Activated CD4-positive, alpha-beta T cell treated with anti-CD3 and anti-CD28 coated beads, Interleukin-2, amount 10 ng/mL, durations not matched to agents 24 days and 14 days (primary cell): Measurements from ENCODE around the gene ENKD1. TPM values are rescaled to one million over a fixed set of nuclear protein-coding genes. Genes with fewer than 3 reads are reported as not detected.

ENCODE experiments used
- DNase-seq: peaks from one replicate; pipeline ENCODE4 v3.0.0; 2022
- H3K27ac Mint-ChIP-seq: one replicate; pipeline ENCODE4 v1.8.0; 2022; ENCODE audit warnings: mild to moderate bottlenecking, mixed read lengths
- H3K27me3 Mint-ChIP-seq: one replicate; pipeline ENCODE4 v1.8.0; 2022; ENCODE audit warnings: mixed read lengths
- H3K36me3 Mint-ChIP-seq: one replicate; pipeline ENCODE4 v1.8.0; 2022; ENCODE audit warnings: low read depth, mild to moderate bottlenecking, mixed read lengths
- H3K4me1 Mint-ChIP-seq: one replicate; pipeline ENCODE4 v1.8.0; 2021; ENCODE audit warnings: mixed read lengths
- H3K4me3 Mint-ChIP-seq: one replicate; pipeline ENCODE4 v1.8.0; 2022; ENCODE audit warnings: mild to moderate bottlenecking, moderate library complexity, mixed read lengths
- H3K9me3 Mint-ChIP-seq: one replicate; pipeline ENCODE4 v1.8.0; 2021; ENCODE audit warnings: mixed read lengths
- intact Hi-C: fragments of 100-400 bp; cut with micrococcal nuclease; formaldehyde crosslinking; loops from one replicate; pipeline ENCODE4 v1.15.1; 2023
- total RNA-seq: library from RNA; stranded (reverse); gene quantifications from 2 replicates; pipeline ENCODE4 v1.2.3, GENCODE V29; 2022

ENKD1 gene
- total RNA-seq, 1 donor from 2014 or later = 13.8 TPM

DNA sequence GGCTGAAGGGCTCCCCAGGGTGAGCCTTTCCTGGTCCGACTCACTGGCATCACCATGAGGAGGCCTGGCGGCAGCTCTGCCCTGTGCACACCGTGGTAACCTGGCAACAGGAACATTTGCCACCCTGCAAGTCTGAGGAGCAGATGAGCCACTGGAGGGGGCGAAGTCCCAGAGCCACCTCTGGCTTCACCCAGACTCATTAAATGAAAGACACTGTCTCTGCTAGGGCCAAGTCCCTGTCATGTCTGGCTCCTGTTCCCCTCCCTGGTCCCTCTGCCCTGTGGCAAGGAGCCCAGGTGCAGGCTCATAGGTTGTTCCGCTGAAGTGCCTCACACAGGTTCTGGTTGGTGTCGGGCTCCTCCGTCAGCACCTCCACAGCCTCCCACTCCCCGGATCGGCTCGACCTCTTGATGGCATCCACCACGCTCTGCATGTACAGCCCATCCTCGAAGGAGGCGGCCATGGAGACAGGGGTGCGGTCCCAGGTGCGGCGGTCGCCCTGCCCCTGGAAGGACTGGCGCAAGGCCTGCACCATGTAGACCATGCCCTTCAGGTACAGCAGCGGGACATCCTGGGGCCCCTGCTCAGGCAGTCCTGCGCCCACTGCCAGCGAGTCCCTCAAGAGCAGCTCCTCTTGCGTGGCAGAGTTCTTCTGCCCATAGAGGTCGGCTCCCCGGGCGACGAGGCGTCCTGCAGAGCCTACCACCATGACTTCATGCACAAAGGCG, 8.5 kb upstream of the ENKD1 start:
- Mint-ChIP-seq H3K27me3 (no peaks in the 10 kb centered on the region), H3K9me3 (no peaks in the 10 kb centered on the region), H3K27ac (no peak overlapping the region), H3K4me1 (peaks cover 4% of the 10 kb centered on the region), H3K4me3 (no peak overlapping the region), H3K36me3 (no peaks in the 10 kb centered on the region)
- DNase-seq = no peak
- intact Hi-C loops = no loop called here

DNA sequence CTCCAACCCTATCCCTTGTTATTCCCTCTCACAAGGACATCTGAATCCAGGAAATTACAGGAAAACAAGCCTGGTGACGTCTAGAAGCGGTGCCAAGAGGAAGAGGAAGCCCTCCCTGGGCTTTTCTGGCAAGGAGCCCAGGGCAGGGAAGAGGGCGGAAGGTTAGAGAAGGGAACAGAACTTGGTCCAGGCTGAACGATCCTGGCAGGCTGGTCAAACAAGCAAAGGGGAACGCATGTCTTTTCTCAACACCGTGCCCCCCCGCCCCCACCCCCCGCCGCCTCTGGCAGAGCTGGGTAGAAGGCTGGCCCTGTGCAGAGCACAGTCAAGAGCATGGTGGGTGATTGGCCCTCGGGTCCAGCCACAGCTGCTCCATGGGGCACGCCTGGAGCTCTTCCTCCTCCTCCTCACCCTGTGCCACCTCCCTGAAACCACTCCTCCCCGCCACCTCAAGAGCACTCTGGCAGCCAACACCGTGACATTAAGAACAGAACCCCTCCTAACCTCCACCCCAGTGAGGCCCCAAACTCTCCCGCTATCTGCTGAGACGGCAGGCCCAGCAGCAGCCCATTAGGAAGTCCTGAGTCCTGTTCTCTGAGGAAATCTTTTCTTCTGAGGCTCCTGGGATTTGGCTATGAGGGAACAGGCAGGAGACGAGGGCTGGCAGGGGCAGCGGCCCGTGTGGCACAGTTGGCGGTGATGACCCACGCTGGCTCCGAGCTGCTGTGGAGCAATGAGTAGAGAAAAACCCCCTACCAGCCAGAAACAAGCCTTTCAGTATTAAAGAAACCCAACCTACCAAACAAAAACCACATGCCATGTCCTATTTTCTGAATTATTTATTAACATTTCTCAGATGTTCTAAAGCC, 7.4 kb upstream of the ENKD1 start:
- H3K27me3 Mint-ChIP-seq = no peaks in the 10 kb centered on the region
- no peaks in the 10 kb centered on the region for H3K9me3 Mint-ChIP-seq
- DNase-seq = no peak
- no peaks in the 10 kb centered on the region for H3K36me3 Mint-ChIP-seq
- intact Hi-C loops = no loop called here
- no peak overlapping the region for H3K27ac Mint-ChIP-seq
- H3K4me3 Mint-ChIP-seq = no peak overlapping the region
- H3K4me1 Mint-ChIP-seq = peaks cover 6% of the 10 kb centered on the region

DNA sequence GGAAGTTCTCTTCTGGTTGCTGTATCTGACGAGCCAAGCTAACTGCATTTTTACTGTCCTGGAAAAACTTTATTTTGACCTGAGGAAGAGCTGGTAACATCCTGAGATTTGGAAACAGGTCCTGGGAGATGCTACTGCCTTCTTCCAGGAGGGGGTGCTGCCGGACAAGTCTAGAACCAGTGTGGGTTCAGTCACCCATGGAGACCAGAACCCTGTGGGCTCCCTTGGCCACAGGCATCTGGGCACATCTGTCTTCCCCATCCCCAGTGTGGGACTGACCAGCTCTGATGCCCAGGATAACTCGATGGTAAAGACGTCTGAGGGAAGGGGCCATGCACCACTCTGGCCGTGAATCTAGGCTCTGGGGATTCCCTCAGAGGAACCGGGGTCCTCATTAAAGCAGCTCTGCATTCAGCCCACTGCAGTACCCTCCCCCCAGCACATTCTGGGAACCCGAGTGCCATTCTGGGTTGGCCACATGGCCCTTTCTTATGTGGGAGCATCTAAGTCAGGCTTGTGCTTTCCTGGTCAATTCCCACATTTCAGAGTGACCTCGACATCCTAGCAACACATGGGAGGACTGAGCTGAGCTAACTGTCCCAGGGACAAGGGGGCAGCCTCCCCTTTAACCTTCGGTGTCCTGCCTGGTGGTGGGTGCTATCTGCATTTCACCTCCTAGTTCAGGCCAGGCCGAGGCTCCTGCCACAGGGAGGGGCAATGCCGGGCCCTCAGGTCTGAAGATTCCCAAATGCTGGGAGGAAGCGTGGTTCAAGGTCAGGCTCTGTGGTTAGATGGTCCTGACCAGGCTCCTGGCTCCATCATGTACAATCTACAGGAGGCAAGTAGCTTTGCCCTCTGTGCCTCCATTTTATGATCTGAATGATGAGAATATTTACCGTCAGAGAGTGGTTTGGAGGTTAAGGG, 6.5 kb upstream of the ENKD1 start:
- Mint-ChIP-seq H3K9me3 (no peaks in the 10 kb centered on the region), H3K4me3 (no peak overlapping the region), H3K27ac (no peak overlapping the region), H3K27me3 (no peaks in the 10 kb centered on the region), H3K4me1 (peaks cover 10% of the 10 kb centered on the region), H3K36me3 (no peaks in the 10 kb centered on the region)
- peak; percentile 90 for DNase-seq
- intact Hi-C loops = no loop called here

- DNase-seq = no peak
- Mint-ChIP-seq H3K27me3 (no peaks in the 10 kb centered on the region), H3K4me3 (no peak overlapping the region), H3K9me3 (no peaks in the 10 kb centered on the region), H3K4me1 (peaks cover 11% of the 10 kb centered on the region), H3K36me3 (no peaks in the 10 kb centered on the region), H3K27ac (no peak overlapping the region)
- intact Hi-C loops = no loop called here
Measured at GRCh38 chr16:67672306-67672705, 5.8 kb upstream of the ENKD1 start.

DNA sequence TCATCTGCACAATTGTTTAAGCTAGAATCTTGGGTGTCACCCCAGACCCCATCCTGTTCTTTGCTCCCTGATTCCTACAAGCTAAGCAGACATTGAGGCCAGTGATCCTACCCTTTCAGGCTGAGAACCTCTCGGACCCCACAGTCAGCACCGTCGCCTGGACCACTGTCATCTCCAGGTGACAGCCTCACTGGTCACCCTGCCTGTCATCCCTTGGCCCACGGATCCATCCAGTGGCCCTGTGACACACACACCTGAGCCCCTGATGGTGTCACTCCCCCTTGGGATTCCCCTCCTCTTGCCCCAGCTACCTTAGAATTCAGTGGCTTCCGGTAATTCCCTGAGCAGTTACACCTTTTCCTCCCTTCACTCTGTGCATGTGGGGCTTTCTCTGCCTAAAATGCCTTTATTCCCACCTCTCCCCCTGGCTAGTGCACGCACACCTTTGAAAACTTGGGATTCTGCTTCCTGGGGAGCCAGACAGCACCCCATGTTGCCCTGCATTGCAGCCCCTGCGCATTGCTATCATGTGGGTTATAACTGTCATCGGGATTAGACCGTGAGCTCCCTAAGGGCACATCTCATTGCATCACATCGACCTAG, 3.0 kb upstream of the ENKD1 start:
- Mint-ChIP-seq H3K36me3 (peaks cover 2% of the 10 kb centered on the region), H3K4me3 (no peak overlapping the region), H3K27ac (no peak overlapping the region), H3K9me3 (no peaks in the 10 kb centered on the region), H3K27me3 (no peaks in the 10 kb centered on the region), H3K4me1 (peaks cover 20% of the 10 kb centered on the region)
- intact Hi-C loops = loop anchor here (10.0 kb wide), 2 partner anchors 265 to 1665 kb away; partner anchors contain the start of genes COG8, CTRL, NIP7 and PDF
- DNase-seq = no peak

- Mint-ChIP-seq H3K36me3 (peaks cover 3% of the 10 kb centered on the region), H3K27me3 (no peaks in the 10 kb centered on the region)
- peak; percentile 77 for DNase-seq
Measured at GRCh38 chr16:67668495-67669157, 2.1 kb upstream of the ENKD1 start.

DNA sequence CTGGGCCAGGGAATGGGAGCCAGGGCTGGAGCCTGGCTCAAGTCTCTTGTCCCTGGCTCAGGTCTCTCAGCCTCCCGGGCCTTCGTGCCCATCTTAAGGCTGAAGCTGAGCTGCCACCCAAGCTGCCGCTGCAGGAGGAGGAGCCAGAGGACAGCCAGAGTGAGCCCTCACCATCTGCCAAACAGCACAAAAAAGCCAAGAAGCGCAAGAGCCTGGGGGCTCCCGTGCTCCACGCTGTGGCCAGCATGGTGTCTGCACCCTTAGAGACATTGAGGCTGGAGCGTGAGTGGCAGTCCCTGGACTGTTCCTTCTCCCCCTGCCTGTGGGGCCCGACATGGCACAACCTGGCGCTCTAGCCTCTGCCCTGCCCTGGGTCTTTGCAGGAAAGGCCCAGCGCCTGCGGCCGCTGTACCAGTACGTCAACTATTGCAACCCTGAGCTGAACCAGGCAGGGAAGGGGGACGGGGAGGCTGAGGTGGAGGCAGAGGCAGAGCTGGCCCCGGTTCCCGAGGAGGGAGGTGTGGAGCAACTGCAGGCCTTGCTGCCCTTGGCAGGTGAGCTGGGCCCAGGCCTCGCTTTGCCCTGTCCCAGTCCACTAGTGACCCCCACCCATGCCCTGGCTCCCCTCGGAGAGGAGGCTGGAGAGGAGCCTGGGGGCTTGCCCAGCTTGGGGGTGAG, 1.4 kb upstream of the ENKD1 start:
- Mint-ChIP-seq H3K4me1 (peaks cover 22% of the 10 kb centered on the region), H3K36me3 (peaks cover 5% of the 10 kb centered on the region), H3K4me3 (peak overlapping the region; percentile 91)

More at GRCh38 chr16:67668495-67669157, 2.1 kb upstream of the ENKD1 start:
- intact Hi-C loops = loop anchor here (1.0 to 10.0 kb wide), 4 partner anchors 121 to 1666 kb away; partner anchors contain the start of genes COG8, CTRL, NIP7 and PDF
- H3K4me1 Mint-ChIP-seq = peaks cover 22% of the 10 kb centered on the region
- no peak overlapping the region for H3K27ac Mint-ChIP-seq
- H3K9me3 Mint-ChIP-seq = no peaks in the 10 kb centered on the region
- no peak overlapping the region for H3K4me3 Mint-ChIP-seq

GRCh38 chr16:67667453-67667816, 885 bp upstream of the ENKD1 start:
- Mint-ChIP-seq H3K36me3 (peaks cover 6% of the 10 kb centered on the region), H3K27me3 (no peaks in the 10 kb centered on the region), H3K27ac (peak overlapping the region; percentile 66), H3K4me3 (peak overlapping the region; percentile 91), H3K4me1 (peaks cover 19% of the 10 kb centered on the region), H3K9me3 (no peaks in the 10 kb centered on the region)
- DNase-seq = no peak
- intact Hi-C loops = loop anchor here (2.0 to 10.0 kb wide), 3 partner anchors 51 to 1667 kb away; partner anchors contain the start of genes COG8, CTRL, GFOD2 and NIP7

More for the DNA sequence above, 1.4 kb upstream of the ENKD1 start:
- peak; percentile 94 for DNase-seq
- H3K9me3 Mint-ChIP-seq = no peaks in the 10 kb centered on the region
- intact Hi-C loops = loop anchor here (1.0 to 10.0 kb wide), 5 partner anchors 51 to 1667 kb away; partner anchors contain the start of genes COG8, CTRL, GFOD2 and NIP7
- no peaks in the 10 kb centered on the region for H3K27me3 Mint-ChIP-seq
- no peak overlapping the region for H3K27ac Mint-ChIP-seq

- peaks cover 6% of the 10 kb centered on the region for H3K36me3 Mint-ChIP-seq
- intact Hi-C loops = loop anchor here (2.0 to 10.0 kb wide), 3 partner anchors 53 to 1669 kb away; partner anchors contain the start of genes COG8, CTRL, GFOD2 and NIP7
- no peaks in the 10 kb centered on the region for H3K9me3 Mint-ChIP-seq
- peak overlapping the region; percentile 51 for H3K27ac Mint-ChIP-seq
- peak overlapping the region; percentile 91 for H3K4me3 Mint-ChIP-seq
- DNase-seq = peak; percentile 71
- H3K27me3 Mint-ChIP-seq = no peaks in the 10 kb centered on the region
- H3K4me1 Mint-ChIP-seq = peaks cover 26% of the 10 kb centered on the region
Measured at GRCh38 chr16:67666032-67666551, 458 bp downstream of the ENKD1 start.

DNA sequence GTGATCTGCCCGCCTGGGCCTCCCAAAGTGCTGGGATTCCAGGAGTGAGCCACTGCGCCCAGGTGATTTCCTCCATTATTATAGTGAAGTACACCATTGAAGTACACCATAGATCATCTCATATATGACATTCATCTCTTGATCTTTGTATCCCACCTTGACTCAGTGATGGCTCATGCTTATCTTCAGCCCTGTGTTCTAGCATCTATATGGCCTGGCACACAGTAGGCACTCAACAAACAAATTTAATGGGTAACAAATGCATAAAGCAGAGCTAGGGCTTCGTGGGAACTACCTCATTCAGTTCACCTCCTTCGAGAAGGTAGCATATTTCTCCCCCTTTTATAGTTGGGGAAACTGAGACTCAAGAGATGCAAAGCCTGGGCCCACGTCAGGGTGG, 952 bp downstream of the ENKD1 start:
- Mint-ChIP-seq H3K4me3 (peak overlapping the region; percentile 80), H3K27me3 (no peaks in the 10 kb centered on the region), H3K9me3 (no peaks in the 10 kb centered on the region), H3K36me3 (peaks cover 6% of the 10 kb centered on the region), H3K4me1 (peaks cover 27% of the 10 kb centered on the region), H3K27ac (no peak overlapping the region)
- intact Hi-C loops = loop anchor here (10.0 kb wide), 2 partner anchors 269 to 1669 kb away; partner anchors contain the start of genes COG8, CTRL, NIP7 and PDF
- no peak for DNase-seq

GRCh38 chr16:67664871-67665270, 1.7 kb downstream of the ENKD1 start:
- H3K9me3 Mint-ChIP-seq = no peaks in the 10 kb centered on the region
- intact Hi-C loops = loop anchor here (10.0 kb wide), 2 partner anchors 270 to 1670 kb away; partner anchors contain the start of genes COG8, CTRL, NIP7 and PDF
- no peak for DNase-seq
- no peak overlapping the region for H3K27ac Mint-ChIP-seq
- H3K4me1 Mint-ChIP-seq = peaks cover 29% of the 10 kb centered on the region
- H3K27me3 Mint-ChIP-seq = no peaks in the 10 kb centered on the region
- H3K4me3 Mint-ChIP-seq = peak overlapping the region; percentile 31
- H3K36me3 Mint-ChIP-seq = peaks cover 6% of the 10 kb centered on the region

DNA sequence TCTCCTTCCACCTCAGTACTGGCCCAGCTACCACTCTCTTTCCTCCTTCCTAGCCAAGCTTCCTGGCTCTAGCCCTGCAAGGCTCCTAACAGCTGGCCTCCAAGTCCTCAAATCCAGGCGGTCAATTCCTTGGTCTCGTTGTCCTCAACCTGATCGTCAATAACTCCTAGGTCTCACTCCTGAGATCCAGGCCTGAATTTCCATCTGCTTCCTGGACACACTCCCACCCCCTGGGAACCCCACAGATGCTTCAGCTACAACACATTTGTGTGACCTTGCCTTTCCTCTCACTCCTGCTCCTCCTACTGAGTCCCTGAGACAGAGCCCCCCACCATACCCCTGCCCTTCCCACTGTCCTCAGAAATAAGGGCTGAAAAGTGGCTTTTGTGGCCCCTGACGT, 2.3 kb downstream of the ENKD1 start:
- Mint-ChIP-seq H3K4me1 (peaks cover 27% of the 10 kb centered on the region), H3K36me3 (peaks cover 9% of the 10 kb centered on the region), H3K9me3 (no peaks in the 10 kb centered on the region), H3K4me3 (no peak overlapping the region), H3K27ac (no peak overlapping the region), H3K27me3 (no peaks in the 10 kb centered on the region)
- intact Hi-C loops = loop anchor here (10.0 kb wide), 2 partner anchors 271 to 1671 kb away; partner anchors contain the start of genes COG8, CTRL, NIP7 and PDF
- DNase-seq = no peak
